CD14-positive monocyte (primary cell): ENCODE measurements around the gene KBTBD6. TPM values are rescaled to one million over a fixed set of nuclear protein-coding genes. Genes with fewer than 3 reads are reported as not detected.

Source experiments
- DNase-seq, 3 donors: peaks; one replicate each; pipeline ENCODE4 v3.0.0-alpha.2; 2011 to 2022
- H2AFZ ChIP-seq: 2 replicates; pipeline ENCODE4 v1.6.0; 2012; ENCODE audit warnings: mild to moderate bottlenecking, low read depth, low read length, inconsistent platforms; ENCODE audit not compliant: insufficient read depth, poor library complexity, severe bottlenecking
- H3K27ac ChIP-seq, 2 donors: 1 replicate in 1 of 2; 2 replicates in 1 of 2; pipeline ENCODE4 v1.5.1; 2012 to 2013; ENCODE audit warnings: low read length in 2 of 2, control low read depth in 1 of 2, inconsistent platforms in 1 of 2, low read depth in 1 of 2, mild to moderate bottlenecking in 1 of 2
- H3K27me3 ChIP-seq, 2 donors: one replicate each; pipeline versions ENCODE4 v1.6.0 to v1.6.1; 2011 to 2013; ENCODE audit warnings: low read length in 2 of 2; ENCODE audit not compliant: control insufficient read depth in 2 of 2, insufficient read depth in 2 of 2
- H3K36me3 ChIP-seq, 2 donors: replicated peaks in 1 of 2; 1 replicate in 1 of 2; 2 replicates in 1 of 2; pipeline versions ENCODE4 v1.5.1 to v1.6.1; 2012 to 2013; ENCODE audit warnings: low read length in 2 of 2, control low read depth in 1 of 2, inconsistent platforms in 1 of 2, mild to moderate bottlenecking in 1 of 2; ENCODE audit not compliant: insufficient read depth in 2 of 2, control insufficient read depth in 1 of 2
- H3K4me1 ChIP-seq, 2 donors: 1 replicate in 1 of 2; 2 replicates in 1 of 2; pipeline versions ENCODE4 v1.5.1 to v1.6.1; 2012 to 2013; ENCODE audit warnings: low read length in 2 of 2, control low read depth in 1 of 2, inconsistent platforms in 1 of 2, mild to moderate bottlenecking in 1 of 2, moderate library complexity in 1 of 2; ENCODE audit not compliant: insufficient read depth in 2 of 2, control insufficient read depth in 1 of 2
- H3K4me2 ChIP-seq: replicated peaks from 2 replicates; pipeline ENCODE3; 2012; ENCODE audit warnings: low read length, moderate library complexity, mild to moderate bottlenecking; ENCODE audit not compliant: poor library complexity, severe bottlenecking; ENCODE audit errors: extremely low read depth
- H3K4me3 ChIP-seq, 3 experiments: fragments of 200-600 bp in 1 of 3; sonication (generic) in 1 of 3; replicated peaks in 1 of 3; 1 replicate in 2 of 3; 2 replicates in 1 of 3; pipeline ENCODE4 v1.5.1; 2011 to 2013; ENCODE audit warnings: low read length in 3 of 3, mild to moderate bottlenecking in 3 of 3, control low read depth in 2 of 3, low read depth in 2 of 3, inconsistent platforms in 1 of 3, moderate library complexity in 1 of 3
- H3K79me2 ChIP-seq: 2 replicates; pipeline ENCODE4 v1.6.0; 2012; ENCODE audit warnings: mild to moderate bottlenecking, control low read depth, inconsistent platforms, low read length, moderate library complexity; ENCODE audit not compliant: insufficient read depth
- H3K9ac ChIP-seq: 2 replicates; pipeline ENCODE4 v1.6.0; 2017; ENCODE audit warnings: low read length, mild to moderate bottlenecking; ENCODE audit not compliant: insufficient read depth, poor library complexity, severe bottlenecking
- H3K9me3 ChIP-seq, 2 donors: replicated peaks in 1 of 2; 1 replicate in 1 of 2; 2 replicates in 1 of 2; pipeline versions ENCODE4 v1.5.1 to v1.6.1; 2012 to 2013; ENCODE audit warnings: low read length in 2 of 2, control low read depth in 1 of 2; ENCODE audit not compliant: control insufficient read depth in 1 of 2, insufficient read depth in 1 of 2
- H4K20me1 ChIP-seq: 2 replicates; pipeline ENCODE4 v1.6.0; 2012; ENCODE audit warnings: mild to moderate bottlenecking, low read length, control low read depth, moderate library complexity; ENCODE audit not compliant: insufficient read depth
- H3K27ac Mint-ChIP-seq, 7 donors: one replicate each; pipeline ENCODE4 v1.8.0; 2020; ENCODE audit warnings: mild to moderate bottlenecking in 7 of 7, mixed read lengths in 7 of 7, moderate library complexity in 6 of 7, inconsistent platforms in 2 of 7
- H3K27me3 Mint-ChIP-seq, 3 donors: one replicate each; pipeline ENCODE4 v1.8.0; 2021 to 2022; ENCODE audit warnings: low read depth in 3 of 3, mild to moderate bottlenecking in 3 of 3, mixed read lengths in 3 of 3, moderate library complexity in 3 of 3, inconsistent platforms in 1 of 3
- H3K36me3 Mint-ChIP-seq, 2 donors: one replicate each; pipeline ENCODE4 v1.8.0; 2020; ENCODE audit warnings: mixed read lengths in 2 of 2, inconsistent platforms in 1 of 2, mild to moderate bottlenecking in 1 of 2
- H3K4me1 Mint-ChIP-seq: one replicate; pipeline ENCODE4 v1.8.0; 2020; ENCODE audit warnings: mild to moderate bottlenecking, mixed read lengths
- H3K4me3 Mint-ChIP-seq, 2 donors: one replicate each; pipeline ENCODE4 v1.8.0; 2020; ENCODE audit warnings: mild to moderate bottlenecking in 2 of 2, mixed read lengths in 2 of 2, moderate library complexity in 1 of 2
- H3K9me3 Mint-ChIP-seq, 7 donors: one replicate each; pipeline ENCODE4 v1.8.0; 2020 to 2022; ENCODE audit warnings: mixed read lengths in 7 of 7, mild to moderate bottlenecking in 6 of 7, moderate library complexity in 6 of 7, inconsistent platforms in 2 of 7
- CTCF ChIP-seq: fragments of 200-600 bp; IDR thresholded peaks from one replicate; pipeline ENCODE4 v1.8.0; 2022; ENCODE audit warnings: antibody characterized with exemption, mild to moderate bottlenecking
- WGBS: methylation state at CpG from one replicate; pipeline ENCODE4 v1.1.5; 2013; ENCODE audit warnings: missing lambda C conversion rate; ENCODE audit not compliant: insufficient coverage; 5-methylcytosine and 5-hydroxymethylcytosine counted together
- intact Hi-C, 2 donors: fragments of 100-400 bp; cut with micrococcal nuclease; formaldehyde crosslinking; loops; one replicate each; pipeline versions ENCODE4 v1.15.0 to v1.15.1; 2023
- polyA plus RNA-seq, 3 donors: library from polyadenylated mRNA; depleted of rRNA in 1 of 3; unstranded in 2 of 3; stranded (reverse) in 1 of 3; fragments of 300-500 nt in 2 of 3; fragments of >200 nt in 1 of 3; fragmentation: Illumina TruSeq in 2 of 3; gene quantifications; 1 replicate in 2 of 3; 2 replicates in 1 of 3; pipeline ENCODE4 v1.2.3, GENCODE V29; 2012 to 2021

Gene KBTBD6
- polyA plus RNA-seq, 3 donors = 0.37 to 1.2 (median 0.54) TPM

- peaks cover 25% of the 10 kb centered on the region for H3K79me2 ChIP-seq
- no peak overlapping the region for H2AFZ ChIP-seq
- no peaks in the 10 kb centered on the region for H3K27me3 ChIP-seq
- H3K27ac Mint-ChIP-seq = no peak overlapping the region
- H3K36me3 ChIP-seq = no peaks in the 10 kb centered on the region
- no peaks in the 10 kb centered on the region for H3K27me3 Mint-ChIP-seq
- no peak for DNase-seq
- TF ChIP-seq CTCF = no peak
- no peak overlapping the region for H3K9ac ChIP-seq
- H3K36me3 Mint-ChIP-seq = peaks cover 10 to 11% of the 10 kb centered on the region in 2 donors
- H3K9me3 Mint-ChIP-seq = peaks cover 0 to 10% (median 2%) of the 10 kb centered on the region in 7 donors
- H4K20me1 ChIP-seq = no peaks in the 10 kb centered on the region
- H3K4me1 ChIP-seq = peaks cover 12 to 28% of the 10 kb centered on the region in 2 donors
- WGBS = 90% methylated on average over 3 of the region's 3 CpGs
- H3K4me1 Mint-ChIP-seq = peaks cover 37% of the 10 kb centered on the region
- no peak overlapping the region for H3K4me3 ChIP-seq
- H3K4me2 ChIP-seq = peak overlapping the region; percentile 12
- intact Hi-C loops = loop anchor here (5.0 kb wide), 4 partner anchors 62 to 358 kb away; partner anchors contain the start of genes KBTBD7 (in 1 of the 2), MRPS31 (in 1 of the 2), MTRF1 (in 1 of the 2) and WBP4 (in 1 of the 2)
- no peak overlapping the region for H3K27ac ChIP-seq
- peaks cover 0 to 4% of the 10 kb centered on the region in 2 donors for H3K9me3 ChIP-seq
- H3K4me3 Mint-ChIP-seq = no peak overlapping the region
These were observed 2.2 kb downstream of the KBTBD6 start for GRCh38 chr13:41130356-41130755.

GRCh38 chr13:41127701-41128100 lies 4.9 kb downstream of the KBTBD6 start:
- Mint-ChIP-seq H3K27me3 (peaks cover 0 to 2% (median 0%) of the 10 kb centered on the region in 3 donors), H3K9me3 (peaks cover 0 to 10% (median 2%) of the 10 kb centered on the region in 7 donors), H3K4me3 (no peak overlapping the region), H3K4me1 (peaks cover 27% of the 10 kb centered on the region), H3K36me3 (peaks cover 10 to 11% of the 10 kb centered on the region in 2 donors), H3K27ac (no peak overlapping the region)
- Histone ChIP-seq H3K27ac (no peak overlapping the region), H4K20me1 (no peaks in the 10 kb centered on the region), H3K4me3 (no peak overlapping the region), H3K36me3 (no peaks in the 10 kb centered on the region), H3K9ac (no peak overlapping the region), H3K4me2 (no peak overlapping the region), H3K79me2 (peaks cover 25% of the 10 kb centered on the region), H2AFZ (no peak overlapping the region), H3K9me3 (peaks cover 0 to 4% of the 10 kb centered on the region in 2 donors), H3K4me1 (peaks cover 7 to 22% of the 10 kb centered on the region in 2 donors), H3K27me3 (no peaks in the 10 kb centered on the region)
- no peak for TF ChIP-seq CTCF
- DNase-seq = no peak
- 60% methylated on average over 1 of the region's 3 CpGs for WGBS
- intact Hi-C loops = no loop called here
